ENCODE data around the gene ST7. TPM values are rescaled to one million over a fixed set of nuclear protein-coding genes. Genes with fewer than 3 reads are reported as not detected.

Gene ST7
- total RNA-seq, 1 experiment from 2014 or later = 12.4 TPM

GRCh38 chr7:117203205-117203604 lies 249.9 kb downstream of the ST7 start (continued):
- no peak for TF ChIP-seq SP1 (CRISPR knock-in tag; conservative IDR thresholded peaks at IDR 0.05)
- TF ChIP-seq CREM (CRISPR knock-in tag; IDR thresholded peaks at IDR 0.05) = no peak

- peaks cover 4% of the 10 kb centered on the region; the same call in 1 of the 2 replicates for H3K36me3 Mint-ChIP-seq
- H3K4me3 Mint-ChIP-seq = no peak overlapping the region
- ChIA-PET POLR2A (no interaction called here), CTCF (no interaction called here)
- ATAC-seq (no peak), DNase-seq (ENCODE audit: low spot score) (no peak)
- no peaks in the 10 kb centered on the region for H3K27me3 Mint-ChIP-seq (ENCODE audit: low read depth)
- H3K27ac Mint-ChIP-seq = no peak overlapping the region
- peaks cover 16% of the 10 kb centered on the region for H3K4me1 Mint-ChIP-seq
- H3K9me3 Mint-ChIP-seq = no peaks in the 10 kb centered on the region
- TF ChIP-seq ZNF263 (CRISPR knock-in tag; IDR thresholded peaks at IDR 0.05; ENCODE audit: low read depth) (no peak), MXD4 (CRISPR knock-in tag; IDR thresholded peaks at IDR 0.05; ENCODE audit: borderline replicate concordance) (no peak), ZMAT4 (CRISPR knock-in tag; IDR thresholded peaks at IDR 0.05) (no peak), ATF3 (CRISPR knock-in tag; conservative IDR thresholded peaks at IDR 0.05) (no peak), NFATC4 (CRISPR knock-in tag; IDR thresholded peaks at IDR 0.05) (no peak), E2F4 (CRISPR knock-in tag; IDR thresholded peaks at IDR 0.05; ENCODE audit: borderline replicate concordance, low read depth) (no peak), PREB (CRISPR knock-in tag; IDR thresholded peaks at IDR 0.05; ENCODE audit: borderline replicate concordance) (no peak), ATF6 (CRISPR knock-in tag; IDR thresholded peaks at IDR 0.05) (no peak), FOXK1 (CRISPR knock-in tag; IDR thresholded peaks at IDR 0.05) (no peak), E2F1 (CRISPR knock-in tag; IDR thresholded peaks at IDR 0.05) (no peak), MAX (CRISPR knock-in tag; IDR thresholded peaks at IDR 0.05) (no peak), ZNF232 (CRISPR knock-in tag; IDR thresholded peaks at IDR 0.05) (no peak), ATF2 (CRISPR knock-in tag; IDR thresholded peaks at IDR 0.05; ENCODE audit: borderline replicate concordance, low read depth) (no peak), GRHL2 (CRISPR knock-in tag; IDR thresholded peaks at IDR 0.05; ENCODE audit: insufficient replicate concordance, severe bottlenecking) (no peak), IRF1 (CRISPR knock-in tag; IDR thresholded peaks at IDR 0.05) (no peak), STAT6 (CRISPR knock-in tag; conservative IDR thresholded peaks at IDR 0.05; ENCODE audit: low read depth) (no peak), ARID4B (CRISPR knock-in tag; IDR thresholded peaks at IDR 0.05; ENCODE audit: borderline replicate concordance) (no peak)
Observed at GRCh38 chr7:117205873-117206272, 252.6 kb downstream of the ST7 start.

Data from WTC11 (cell line).